Activated naive CD4-positive, alpha-beta T cell treated with anti-CD3 and anti-CD28 coated beads, Interleukin-2, amount 50 U/mL, for 24 hours (primary cell): ENCODE results near the gene HS3ST2.

Experiments used
- H3K27ac Mint-ChIP-seq: one replicate; pipeline ENCODE4 v1.8.0; 2021; ENCODE audit warnings: mild to moderate bottlenecking, mixed read lengths
- H3K27me3 Mint-ChIP-seq: one replicate; pipeline ENCODE4 v1.8.0; 2021; ENCODE audit warnings: mixed read lengths
- H3K36me3 Mint-ChIP-seq: one replicate; pipeline ENCODE4 v1.8.0; 2021; ENCODE audit warnings: mixed read lengths
- H3K4me1 Mint-ChIP-seq: one replicate; pipeline ENCODE4 v1.8.0; 2021; ENCODE audit warnings: mixed read lengths
- H3K4me3 Mint-ChIP-seq: one replicate; pipeline ENCODE4 v1.8.0; 2021; ENCODE audit warnings: mild to moderate bottlenecking, mixed read lengths
- H3K9me3 Mint-ChIP-seq: one replicate; pipeline ENCODE4 v1.8.0; 2021; ENCODE audit warnings: mixed read lengths

HS3ST2 gene

GRCh38 chr16:22961206-22961605 is 147.2 kb downstream of the HS3ST2 start:
- peaks cover 4% of the 10 kb centered on the region for H3K36me3 Mint-ChIP-seq
- peaks cover 23% of the 10 kb centered on the region for H3K27me3 Mint-ChIP-seq
- H3K27ac Mint-ChIP-seq: no peak overlapping the region
- H3K9me3 Mint-ChIP-seq: peaks cover 5% of the 10 kb centered on the region
- H3K4me3 Mint-ChIP-seq: no peak overlapping the region
- no peaks in the 10 kb centered on the region for H3K4me1 Mint-ChIP-seq

DNA sequence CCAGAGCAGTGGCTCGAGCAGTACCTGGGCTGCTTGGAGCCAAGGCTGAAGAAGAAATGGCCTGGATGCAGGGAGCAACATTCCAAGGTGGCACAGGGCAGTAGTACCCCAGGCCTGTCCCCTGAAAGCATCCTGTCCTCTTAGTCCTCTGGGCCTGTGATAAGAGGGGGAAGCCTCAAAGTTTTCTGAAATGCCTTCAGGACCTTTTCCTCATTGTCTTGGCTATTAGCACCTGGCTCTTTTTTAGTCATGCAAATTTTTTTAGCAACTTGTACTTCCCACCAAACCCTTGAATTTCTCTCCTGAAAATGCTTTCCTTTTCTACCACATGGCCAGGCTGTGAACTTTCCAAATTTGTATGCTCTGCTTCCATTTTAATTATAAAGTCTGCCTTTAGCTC is 148.9 kb downstream of the HS3ST2 start:
- Mint-ChIP-seq H3K27me3 (peaks cover 22% of the 10 kb centered on the region), H3K9me3 (peaks cover 5% of the 10 kb centered on the region)

More for the DNA sequence above, 148.9 kb downstream of the HS3ST2 start:
- H3K4me3 Mint-ChIP-seq: no peak overlapping the region
- no peaks in the 10 kb centered on the region for H3K4me1 Mint-ChIP-seq
- H3K27ac Mint-ChIP-seq: no peak overlapping the region
- H3K36me3 Mint-ChIP-seq: peaks cover 4% of the 10 kb centered on the region
